Inflammatory macrophage treated with lipopolysaccharide for 4 hours (primary cell): Measurements from ENCODE around the gene KCTD17.

Experiments
- DNase-seq: peaks from one replicate; pipeline ENCODE4 v3.0.0-alpha.2; 2020

The KCTD17 gene

DNA sequence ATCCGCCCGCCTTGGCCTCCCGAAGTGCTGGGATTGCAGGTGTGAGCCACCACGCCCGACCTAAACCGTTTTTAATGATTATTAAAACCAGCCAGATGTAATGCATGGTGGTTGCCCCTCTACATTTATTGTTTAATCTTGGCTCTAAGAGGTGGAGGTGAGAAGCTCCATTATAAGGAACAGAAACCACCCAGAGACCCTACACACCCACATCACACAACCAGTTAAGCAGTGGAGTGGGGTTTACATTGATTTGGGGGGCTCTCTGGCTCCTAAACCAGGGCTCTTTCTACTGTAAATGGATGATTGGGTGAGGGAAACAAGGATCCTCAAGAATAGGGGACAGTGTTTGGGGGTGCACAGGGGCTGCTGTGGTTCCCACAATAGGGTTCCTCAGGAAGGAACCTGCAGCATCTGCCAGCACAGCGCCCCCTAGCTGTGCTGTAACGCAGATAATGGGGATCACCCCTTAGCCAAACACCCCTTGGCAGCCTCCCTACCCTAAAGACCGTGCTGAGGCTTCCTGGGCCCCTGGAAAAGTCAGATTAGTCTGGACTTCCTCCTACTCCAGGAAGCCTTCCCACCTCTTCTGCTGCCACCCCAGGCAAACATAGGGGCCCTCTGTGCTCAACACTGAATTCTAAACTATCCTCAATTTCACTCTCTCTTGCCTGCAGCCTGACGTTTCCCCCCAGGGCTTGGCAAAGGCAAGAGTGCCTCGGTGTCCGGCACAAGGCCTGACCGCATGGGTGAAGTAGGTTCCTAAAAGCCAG is 29.6 kb upstream of the KCTD17 start:
- peak; percentile 66 for DNase-seq

DNA sequence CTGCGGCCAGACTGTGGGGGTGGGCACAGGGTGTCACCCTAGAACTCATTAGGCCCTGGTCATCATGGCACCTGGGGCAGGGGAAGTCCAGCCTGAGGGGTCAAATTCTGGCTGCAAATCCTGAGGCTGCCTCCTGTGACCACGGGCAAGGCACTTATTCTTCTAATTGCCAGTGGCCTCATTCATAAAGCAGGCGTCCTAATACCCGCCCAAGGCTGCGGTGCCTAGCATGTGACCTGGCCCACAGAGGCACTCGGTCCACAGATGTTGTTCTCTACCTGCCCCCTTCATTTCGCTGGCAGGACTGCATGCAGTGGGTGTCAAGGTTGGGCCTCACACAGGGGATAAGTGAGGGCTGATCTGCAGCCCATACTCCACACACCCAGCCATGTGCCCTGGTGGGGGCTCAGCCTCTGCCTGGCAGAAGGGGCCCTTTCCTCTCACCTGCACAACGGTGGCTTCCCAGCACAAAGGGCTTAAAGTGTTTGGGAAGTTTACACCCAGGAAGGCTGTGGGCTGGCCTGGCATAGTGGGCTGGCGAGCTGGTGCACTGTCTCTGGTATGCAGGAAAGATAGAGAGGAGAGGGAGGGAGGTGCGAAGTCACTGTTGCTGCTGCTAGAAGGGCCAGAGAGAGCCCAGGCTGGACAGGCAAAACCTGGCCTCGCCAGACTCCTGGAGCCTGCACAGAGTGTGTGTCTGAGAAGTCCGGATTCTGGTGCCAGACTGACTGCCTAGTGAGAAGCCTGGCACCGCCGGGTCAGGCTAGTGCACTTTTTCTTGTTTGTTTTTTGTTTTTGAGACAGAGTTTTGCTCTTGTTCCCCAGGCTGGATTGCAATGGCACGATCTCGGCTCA is 28.8 kb upstream of the KCTD17 start:
- no peak for DNase-seq

DNA sequence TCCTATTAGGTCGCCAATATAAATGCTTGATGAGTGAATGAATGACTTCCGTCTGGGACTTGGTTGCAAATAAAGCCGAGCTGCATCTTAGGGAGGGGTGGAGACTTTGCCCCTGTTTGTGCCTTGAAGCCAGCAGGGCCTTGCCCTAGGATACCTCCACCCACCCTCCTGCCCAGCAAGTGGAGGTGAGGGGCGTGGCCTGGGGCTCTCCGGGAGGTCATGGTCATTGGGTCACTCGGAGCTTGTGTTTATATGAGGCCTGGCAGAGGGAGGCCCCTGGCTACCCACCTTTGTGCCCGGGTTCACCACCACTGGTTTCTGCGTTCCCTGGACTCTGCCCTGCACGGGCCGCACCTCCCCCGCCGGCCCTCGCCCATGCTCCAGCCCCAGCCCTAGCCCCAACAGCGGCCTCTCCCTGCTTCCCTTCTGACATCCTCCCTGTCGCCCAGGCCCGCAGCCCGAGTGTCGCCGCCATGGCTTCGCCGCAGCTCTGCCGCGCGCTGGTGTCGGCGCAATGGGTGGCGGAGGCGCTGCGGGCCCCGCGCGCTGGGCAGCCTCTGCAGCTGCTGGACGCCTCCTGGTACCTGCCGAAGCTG is 27.7 kb upstream of the KCTD17 start:
- DNase-seq = no peak

DNA sequence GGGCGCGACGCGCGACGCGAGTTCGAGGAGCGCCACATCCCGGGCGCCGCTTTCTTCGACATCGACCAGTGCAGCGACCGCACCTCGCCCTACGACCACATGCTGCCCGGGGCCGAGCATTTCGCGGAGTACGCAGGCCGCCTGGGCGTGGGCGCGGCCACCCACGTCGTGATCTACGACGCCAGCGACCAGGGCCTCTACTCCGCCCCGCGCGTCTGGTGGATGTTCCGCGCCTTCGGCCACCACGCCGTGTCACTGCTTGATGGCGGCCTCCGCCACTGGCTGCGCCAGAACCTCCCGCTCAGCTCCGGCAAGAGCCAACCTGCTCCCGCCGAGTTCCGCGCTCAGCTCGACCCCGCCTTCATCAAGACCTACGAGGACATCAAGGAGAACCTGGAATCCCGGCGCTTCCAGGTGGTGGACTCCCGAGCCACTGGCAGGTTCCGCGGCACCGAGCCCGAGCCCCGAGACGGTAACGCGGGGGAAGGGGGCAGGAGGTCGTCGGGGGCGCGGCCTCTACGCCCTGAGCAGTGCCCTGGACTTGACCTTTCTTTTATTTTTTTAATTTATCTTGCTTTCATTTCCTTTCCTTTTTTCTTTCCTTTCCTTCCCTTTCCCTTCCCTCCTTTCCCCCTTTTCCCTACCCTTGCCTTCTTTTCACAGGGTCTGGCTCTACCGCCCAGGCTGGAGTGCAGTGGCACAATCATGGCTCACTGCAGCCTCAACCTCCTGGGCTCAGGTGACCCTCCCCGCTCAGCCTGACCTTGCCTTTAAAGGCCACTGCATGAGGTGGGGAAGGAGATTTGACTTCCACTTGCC is 27.0 kb upstream of the KCTD17 start:
- no peak for DNase-seq

DNA sequence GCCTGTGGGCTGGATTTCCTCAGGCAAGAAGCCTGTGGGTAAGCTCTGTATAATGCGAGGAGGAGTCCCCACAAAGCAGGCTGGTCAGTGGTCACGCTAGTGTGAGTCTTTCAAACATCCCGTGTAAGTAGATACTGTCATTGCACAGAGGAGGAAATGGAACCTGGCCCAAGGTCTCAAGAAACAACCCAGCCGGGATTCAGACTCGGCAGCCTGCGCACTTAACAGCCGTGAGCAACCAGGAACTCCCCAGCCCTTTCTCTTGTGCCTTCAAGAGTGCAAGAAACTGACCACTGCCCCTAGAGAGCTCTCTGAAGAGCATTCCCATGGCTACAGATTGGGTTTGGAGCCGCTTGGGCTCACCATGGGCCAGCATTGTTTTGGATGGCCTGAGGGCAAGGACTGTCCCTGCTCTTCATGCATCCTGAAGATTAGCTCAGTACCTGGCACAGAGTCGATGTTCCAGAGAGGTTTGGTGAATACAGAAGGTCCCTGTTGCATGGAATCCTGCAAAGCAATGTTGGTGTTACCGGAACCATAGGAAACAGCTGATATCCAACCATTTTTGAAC is 26.0 kb upstream of the KCTD17 start:
- DNase-seq = no peak

DNA sequence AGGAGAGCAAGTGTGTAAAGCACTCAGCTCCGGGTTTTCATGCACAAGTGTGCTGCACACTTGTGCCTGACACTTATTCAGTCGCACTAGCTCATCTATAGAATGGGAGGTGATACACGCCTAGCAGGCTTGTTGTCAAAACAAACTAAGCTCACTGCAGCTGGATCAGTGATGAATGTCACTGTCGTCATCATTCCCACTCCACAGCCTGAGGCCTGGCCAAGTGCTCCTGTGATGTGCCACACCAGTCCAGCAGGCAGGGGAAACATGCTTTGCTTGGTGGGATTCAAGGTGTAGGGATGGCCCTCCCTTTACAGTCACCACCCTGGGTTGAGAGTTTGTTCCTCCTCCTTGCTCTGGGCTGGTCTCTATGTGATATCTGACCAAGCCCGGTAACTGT is 25.2 kb upstream of the KCTD17 start:
- no peak for DNase-seq

DNA sequence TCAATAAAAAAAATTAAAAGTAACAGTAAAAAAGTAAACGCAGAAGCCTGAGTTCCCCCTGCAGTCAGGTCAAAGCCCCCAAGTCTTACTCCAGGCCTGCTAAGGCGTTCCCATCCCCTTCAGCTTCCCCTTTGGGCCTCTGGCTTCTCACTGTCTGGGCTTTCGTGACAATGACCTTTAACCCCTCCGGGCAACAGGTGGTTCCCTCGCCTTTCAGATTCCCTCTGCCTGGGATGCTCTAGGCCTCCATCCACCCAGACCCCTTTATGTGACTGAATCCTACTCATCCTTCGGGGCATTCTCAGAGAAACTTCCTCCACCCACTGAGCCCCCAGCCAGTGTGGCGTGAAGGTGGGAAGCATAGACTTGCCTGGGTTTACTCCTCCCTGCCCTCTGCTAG is 24.0 kb upstream of the KCTD17 start:
- DNase-seq = no peak

DNA sequence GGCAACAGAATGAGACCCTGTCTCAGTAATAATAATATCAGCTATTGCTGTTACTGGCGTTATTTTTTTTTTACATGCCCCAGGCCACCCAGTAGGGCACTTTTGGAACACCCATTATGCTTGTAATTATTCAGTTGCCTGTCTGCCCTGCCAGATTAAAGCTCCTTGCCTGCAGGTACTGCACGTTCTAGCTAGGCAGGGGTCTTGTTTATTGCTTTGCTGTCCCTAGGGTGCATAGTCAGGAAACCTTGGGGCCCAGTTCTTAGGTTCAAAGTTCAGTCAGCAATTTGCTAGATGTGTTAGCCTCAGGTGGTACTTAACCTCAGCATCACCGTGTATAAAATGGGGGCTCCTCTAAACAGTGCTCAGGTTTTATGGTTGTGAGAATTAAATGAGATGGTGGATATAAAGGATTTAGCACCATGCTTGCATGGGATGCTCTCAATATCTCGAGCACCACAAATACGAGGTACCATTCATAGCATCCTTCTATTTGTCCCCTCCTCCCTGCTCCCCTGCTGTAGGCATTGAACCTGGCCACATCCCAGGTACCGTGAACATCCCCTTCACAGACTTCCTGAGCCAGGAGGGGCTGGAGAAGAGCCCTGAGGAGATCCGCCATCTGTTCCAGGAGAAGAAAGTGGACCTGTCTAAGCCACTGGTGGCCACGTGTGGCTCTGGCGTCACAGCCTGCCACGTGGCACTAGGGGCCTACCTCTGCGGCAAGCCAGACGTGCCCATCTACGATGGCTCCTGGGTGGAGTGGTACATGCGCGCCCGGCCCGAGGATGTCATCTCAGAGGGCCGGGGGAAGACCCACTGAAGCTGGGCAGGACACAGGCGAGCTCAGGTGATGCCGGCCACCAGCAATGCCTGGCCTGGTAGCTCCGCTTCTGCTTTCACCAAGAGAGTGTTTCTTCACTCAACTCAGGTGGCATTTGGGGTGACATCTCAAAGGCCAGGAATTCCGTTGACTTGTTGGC is 22.6 kb upstream of the KCTD17 start:
- DNase-seq = no peak

DNA sequence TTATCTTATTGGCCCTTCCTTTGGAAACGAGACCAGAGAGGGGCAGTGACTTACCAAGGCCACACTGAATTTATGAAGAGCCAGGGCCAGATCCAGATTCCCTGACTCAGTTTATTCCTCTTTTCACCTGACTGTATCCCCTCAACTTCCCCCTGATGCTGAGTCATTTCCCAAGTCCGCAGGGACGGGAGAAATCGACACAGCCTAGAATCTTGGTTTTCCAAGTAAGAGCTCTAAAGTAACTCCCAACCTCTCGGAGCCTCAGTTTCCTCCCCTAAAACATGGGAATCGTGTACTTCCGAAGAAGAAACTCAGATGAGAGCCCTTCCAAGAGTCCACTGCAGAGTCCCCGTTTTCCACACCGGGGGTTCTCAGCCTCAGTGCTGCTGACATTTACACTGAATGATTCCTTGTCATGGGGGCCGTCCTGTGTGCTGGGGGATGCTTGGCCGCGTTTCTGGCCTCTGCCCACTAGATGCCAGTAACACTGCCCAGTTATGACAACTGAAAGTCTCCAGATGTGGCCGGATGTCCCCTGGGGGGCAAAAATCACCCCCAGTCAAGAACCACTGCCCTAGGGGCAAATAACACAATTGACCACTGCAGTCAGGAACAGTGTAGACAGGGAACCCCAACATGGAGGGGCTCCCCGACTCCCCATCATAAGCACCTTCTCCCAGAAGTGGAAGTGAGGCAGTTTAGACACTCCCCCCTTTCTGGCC is 20.8 kb upstream of the KCTD17 start:
- DNase-seq = no peak

DNA sequence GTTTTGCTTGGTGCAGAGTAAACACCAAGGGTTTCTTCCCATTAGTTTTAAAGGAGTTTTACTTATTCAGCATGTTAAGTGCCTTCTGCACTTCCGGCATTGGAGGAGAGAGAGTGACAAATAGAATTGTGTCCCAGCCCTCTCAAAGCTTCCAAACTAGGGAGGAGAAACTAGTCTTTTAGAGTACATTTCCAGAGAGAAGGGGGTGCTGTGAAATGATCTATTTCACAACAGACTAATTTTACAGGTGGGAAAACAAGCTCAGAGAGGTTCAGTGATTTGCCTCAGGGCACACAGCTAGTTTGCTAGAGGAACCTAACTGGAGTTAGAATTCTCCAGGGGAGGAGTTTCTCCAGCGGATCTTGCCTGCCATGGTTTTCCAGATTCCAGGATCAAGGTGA is 19.4 kb upstream of the KCTD17 start:
- no peak for DNase-seq

DNA sequence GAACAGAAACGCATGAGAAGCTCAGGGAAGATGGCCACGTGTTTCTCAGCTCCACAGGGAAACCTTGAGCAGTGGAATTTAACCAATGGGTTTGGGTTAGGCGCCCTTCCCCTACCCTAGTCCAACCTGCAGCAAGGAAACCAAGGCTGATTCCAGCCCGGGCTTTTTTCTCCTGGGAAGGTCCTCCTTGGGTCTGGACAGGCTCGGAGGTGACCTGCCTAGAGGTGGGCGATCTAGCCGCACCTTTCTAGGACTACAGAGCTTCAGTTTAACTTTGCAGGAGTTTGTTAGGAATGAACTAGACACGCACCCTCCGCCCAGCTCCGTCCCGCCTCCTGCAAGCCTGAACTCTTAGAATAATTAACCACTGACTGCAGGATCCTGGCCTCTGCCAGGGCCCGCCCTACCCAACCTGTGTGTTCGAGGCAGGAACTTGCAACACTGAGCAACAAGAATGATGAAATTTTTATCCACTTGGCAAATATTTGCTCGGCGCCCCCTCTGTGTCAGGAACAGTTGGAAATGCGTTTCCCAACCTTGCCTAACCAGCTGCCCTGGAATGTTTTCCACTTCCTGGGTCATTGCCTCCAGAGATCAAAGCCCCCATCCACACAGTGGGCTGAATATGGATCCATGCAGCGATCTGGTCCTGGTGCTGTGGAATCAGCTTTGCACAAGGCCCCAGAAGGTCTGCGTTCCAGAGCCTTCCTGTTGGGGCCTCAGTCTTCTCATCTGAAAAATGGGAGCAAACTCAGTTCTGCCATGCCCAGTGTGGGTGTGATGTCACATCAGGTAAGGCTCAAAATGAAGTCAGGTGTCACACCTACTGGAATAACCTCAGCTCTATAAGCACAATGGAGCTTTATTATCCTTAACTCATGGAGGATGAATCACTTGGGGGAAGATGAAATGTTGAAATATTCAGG is 18.7 kb upstream of the KCTD17 start:
- DNase-seq = no peak

DNA sequence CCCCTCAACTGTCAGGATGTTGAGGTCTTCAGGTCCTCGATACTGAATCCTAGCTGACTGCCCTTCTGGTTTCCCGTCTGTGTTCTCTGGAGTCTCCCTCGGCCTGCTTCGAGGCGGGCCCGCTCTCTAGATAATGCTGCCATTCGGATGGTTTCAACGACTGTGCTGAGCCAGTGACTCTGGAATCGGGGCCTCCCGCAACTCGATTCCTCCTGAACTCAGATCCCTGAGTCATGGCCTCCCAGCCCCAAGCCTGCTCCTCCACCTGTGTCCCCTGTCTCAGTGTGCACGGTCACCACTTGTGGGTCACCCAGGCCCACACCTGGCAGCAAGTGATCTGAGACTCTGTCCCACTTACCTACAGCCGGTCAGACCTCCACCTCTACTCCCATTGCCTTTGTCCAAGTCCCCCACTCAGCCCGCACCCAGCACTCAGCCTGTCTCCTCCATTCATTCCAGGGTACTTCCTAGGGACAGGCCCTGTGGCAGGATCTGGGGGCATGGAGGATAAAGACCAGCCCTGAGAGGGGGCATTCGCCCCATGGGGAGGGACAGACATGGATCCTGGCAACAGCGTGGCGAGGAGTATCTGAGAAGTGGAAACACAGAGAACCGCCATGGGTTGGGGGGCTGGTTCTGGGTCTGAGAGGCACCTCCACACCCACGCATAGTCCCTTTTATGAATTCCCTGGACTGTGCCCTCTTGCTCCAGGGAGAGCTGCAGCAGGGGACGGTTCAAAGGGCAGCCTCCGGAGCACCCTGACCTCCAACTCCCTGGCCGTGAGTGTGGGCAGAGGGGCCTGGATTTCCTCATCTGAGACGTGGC is 17.7 kb upstream of the KCTD17 start:
- no peak for DNase-seq

DNA sequence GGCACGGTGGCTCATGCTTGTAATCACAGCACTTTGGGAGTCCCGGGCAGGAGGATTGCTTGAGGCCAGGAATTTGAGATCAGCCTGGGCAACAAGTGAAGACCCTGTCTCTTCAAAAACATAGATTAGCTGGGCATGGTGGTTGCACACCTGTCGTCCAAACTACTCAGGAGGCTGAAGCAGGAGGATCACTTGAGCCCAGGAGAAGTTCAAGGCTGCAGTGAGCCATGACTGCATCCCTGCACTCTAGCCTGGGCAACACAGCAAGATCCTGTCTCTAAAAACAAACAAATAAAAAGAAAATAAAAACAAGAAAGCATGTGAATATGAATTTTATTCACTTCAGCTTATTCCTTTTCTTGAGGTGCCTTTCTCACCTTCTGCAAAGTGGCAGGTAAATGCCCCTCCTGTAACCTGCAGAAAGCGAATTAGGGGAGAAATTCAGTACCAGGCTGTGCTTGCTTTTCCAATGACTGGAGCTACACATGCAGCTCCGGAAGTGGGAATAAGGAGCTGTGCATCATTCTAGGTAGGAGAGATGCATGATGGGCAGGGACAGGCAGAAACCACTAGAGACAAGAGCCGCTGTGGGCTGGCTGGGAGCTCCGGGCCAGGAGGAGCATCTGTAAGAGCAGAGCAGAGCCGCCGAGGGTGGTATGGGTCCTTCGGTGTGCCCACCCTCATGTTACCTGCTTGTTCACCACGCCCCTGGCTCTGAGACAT is 14.7 kb upstream of the KCTD17 start:
- DNase-seq = no peak

DNA sequence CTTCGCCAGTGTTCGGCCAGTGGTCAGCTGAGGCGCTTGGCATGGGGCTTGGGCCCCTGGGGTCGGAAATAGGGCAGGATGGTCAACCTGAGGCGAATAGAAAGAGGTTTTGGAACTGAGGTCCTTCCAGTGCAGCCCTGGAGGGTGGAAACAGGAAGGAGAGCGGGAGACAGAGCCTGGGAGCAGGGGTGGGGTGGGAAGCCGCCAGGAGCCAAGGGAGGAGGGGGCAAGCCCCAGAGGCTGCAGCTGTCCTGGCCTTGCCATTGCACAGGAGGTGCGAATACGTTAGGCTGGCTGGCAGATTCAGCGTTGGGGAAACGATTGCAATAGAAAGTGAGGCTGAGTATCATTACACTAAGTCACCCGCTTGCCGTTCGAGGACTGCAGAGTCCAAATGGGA is 13.9 kb upstream of the KCTD17 start:
- DNase-seq = no peak

DNA sequence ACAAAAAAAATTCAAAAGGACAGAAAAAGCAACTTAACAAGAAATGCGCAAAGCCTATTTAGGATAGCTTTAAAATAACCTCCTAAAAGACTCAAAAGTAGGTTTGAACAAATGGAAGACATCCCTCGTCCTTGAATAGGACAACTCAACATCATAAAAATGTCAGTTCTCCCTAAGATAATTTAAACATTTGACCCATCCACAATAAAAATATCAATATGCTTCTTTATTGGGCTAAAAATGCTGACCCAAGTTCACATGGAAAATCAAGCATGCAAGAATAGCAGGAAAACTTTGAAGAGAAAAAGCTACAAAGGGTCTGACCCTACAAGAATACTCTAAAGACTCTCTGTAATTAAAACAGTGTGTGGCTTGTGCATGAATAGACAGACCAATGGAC is 12.1 kb upstream of the KCTD17 start:
- DNase-seq = no peak

DNA sequence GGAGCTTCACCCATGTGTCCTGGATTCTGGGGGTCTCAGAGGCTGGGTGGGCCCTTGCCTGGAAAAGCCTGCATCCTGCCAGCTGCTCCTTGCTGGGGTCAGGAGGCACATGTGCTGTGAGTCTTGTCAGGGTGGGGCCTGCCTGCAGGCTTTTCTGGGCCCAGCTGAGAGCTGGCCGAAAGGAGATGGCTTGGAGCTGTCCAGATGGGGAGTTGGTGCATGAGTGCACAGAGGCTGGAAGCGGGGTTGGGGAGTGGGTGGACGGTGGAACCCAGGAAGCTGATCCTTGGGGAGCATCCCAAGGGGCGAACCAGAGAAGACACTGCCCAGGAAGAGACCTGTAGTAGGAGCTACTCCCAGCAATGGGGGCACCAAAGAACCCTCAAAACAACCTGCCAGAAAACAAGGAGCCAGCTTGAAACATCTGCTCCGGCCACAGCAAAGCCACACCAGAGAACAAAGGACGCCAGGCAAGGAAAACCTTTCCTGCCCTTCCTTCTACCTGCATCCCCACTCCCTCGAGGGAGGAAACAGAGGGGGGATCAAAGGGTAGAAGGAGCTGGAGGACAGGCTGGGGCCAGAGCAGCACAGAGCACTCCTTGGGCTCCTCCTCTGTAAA is 8.2 kb upstream of the KCTD17 start:
- DNase-seq = no peak

DNA sequence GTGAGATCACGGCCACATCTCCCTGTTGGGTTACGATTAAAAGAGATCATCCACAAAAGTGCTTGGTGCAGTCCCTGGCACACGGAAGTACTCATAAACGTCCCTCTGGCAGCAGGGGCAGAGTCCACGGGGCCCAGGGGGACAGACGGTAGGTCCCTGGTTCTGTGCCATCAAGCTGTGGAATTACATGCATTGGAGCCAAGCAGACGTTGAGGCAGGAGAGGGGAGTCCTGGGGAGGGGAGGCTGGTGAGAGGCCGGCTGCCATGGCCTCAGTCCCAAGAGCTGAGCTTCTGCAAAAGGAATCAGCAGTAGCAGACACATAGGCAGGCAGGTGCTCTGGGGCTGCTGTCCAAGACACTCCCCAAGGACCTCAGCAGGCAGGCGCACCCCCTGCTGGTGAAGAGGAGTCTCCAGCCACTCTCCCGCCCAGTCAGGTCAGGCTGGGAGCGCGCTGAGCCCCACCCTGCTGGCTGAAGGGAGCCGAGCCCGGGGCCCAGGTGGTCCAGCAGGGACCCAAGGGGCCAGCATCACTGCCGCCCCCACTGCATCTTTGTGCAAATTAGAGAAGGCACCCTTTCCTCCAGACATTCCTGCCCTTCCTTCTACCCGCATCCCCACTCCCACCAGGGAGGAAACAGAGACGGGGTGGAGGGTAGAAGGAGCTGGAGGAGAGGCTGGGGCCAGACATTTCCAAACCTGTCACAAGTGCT is 7.6 kb upstream of the KCTD17 start:
- DNase-seq = peak; percentile 67
